GM23338 (cell line): ENCODE results near the gene KSR2.

Experiments used
- CREB1 ChIP-seq: fragments of 250-450 bp; sonication (Bioruptor Pico); IDR thresholded peaks from 2 replicates; pipeline ENCODE4 v1.5.0; 2020; ENCODE audit warnings: low read depth, mild to moderate bottlenecking, moderate library complexity
- CTCF ChIP-seq, 2 experiments: fragments of 200-600 bp in 1 of 2; sonication (generic) in 1 of 2; conservative IDR thresholded peaks; 2 replicates each; pipeline versions ENCODE4 v1.5.1 to v1.6.1; 2016 to 2017; ENCODE audit warnings: antibody characterized with exemption in 2 of 2, low read depth in 2 of 2, mild to moderate bottlenecking in 2 of 2, moderate library complexity in 1 of 2
- EZH2 ChIP-seq: fragments of 200-600 bp; sonication (generic); IDR thresholded peaks from one replicate; pipeline ENCODE4 v1.8.0; 2017; ENCODE audit warnings: antibody characterized with exemption, mild to moderate bottlenecking, low read depth; ENCODE audit not compliant: unreplicated experiment
- REST ChIP-seq: IDR thresholded peaks from one replicate; pipeline ENCODE4 v1.6.1; 2018; ENCODE audit warnings: antibody characterized with exemption; ENCODE audit not compliant: unreplicated experiment

GRCh38 chr12:117572755-117573154 lies 396.0 kb downstream of the KSR2 start:
- TF ChIP-seq CTCF (conservative IDR thresholded peaks at IDR 0.05; ENCODE audit: low read depth in 2 of 2) (no peak), REST (no peak), CREB1 (CRISPR knock-in tag) (no peak), EZH2 (no peak)
